ENCODE results near the gene DNAJC30. TPM values are rescaled to one million over a fixed set of nuclear protein-coding genes. Genes with fewer than 3 reads are reported as not detected.

DNAJC30 gene
- total RNA-seq, 1 donor: 2.9 TPM

DNA sequence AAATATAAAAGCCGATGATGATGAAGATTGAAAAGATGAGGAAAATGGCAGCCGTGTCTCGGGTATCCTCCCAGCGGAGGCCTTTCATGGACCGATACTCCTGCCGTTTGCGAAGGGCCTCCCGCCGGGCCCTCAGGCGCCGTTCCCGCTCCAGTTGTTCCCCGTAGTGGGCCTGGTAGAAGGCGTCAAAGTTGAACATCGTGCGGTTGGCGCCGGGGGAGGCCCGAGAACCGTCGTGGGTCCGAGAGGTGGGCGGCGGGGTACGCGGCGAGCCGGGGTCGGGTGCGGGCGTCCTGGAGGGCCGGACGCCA lies 553 bp downstream of the DNAJC30 start:
- Histone ChIP-seq H3K27me3 (ENCODE audit: insufficient read depth, low read length) (no peaks in the 10 kb centered on the region), H4K20me1 (ENCODE audit: insufficient read depth, low read length) (peaks cover 25% of the 10 kb centered on the region), H3K4me2 (ENCODE audit: insufficient read depth, low read length) (peak overlapping the region; percentile 81), H3K27ac (ENCODE audit: low read depth, low read length) (peak overlapping the region; percentile 93), H3K9me3 (ENCODE audit: low read depth, low read length) (no peaks in the 10 kb centered on the region), H3K4me1 (ENCODE audit: insufficient read depth, low read length) (peaks cover 26% of the 10 kb centered on the region), H3K79me2 (ENCODE audit: insufficient read depth, low read length) (peaks cover 80% of the 10 kb centered on the region), H2AFZ (ENCODE audit: low read length) (peak overlapping the region; percentile 95), H3K4me3 (ENCODE audit: insufficient read depth, low read length) (peak overlapping the region; percentile 96), H3K36me3 (ENCODE audit: insufficient read depth, low read length) (peaks cover 23% of the 10 kb centered on the region)
- DNase-seq (ENCODE audit: insufficient read length, low spot score, missing footprints): no peak
- no peak for TF ChIP-seq CTCF (IDR thresholded peaks at IDR 0.05; ENCODE audit: extremely low read depth, low read depth, low read length)

GRCh38 chr7:73681031-73681430 lies 2.2 kb downstream of the DNAJC30 start:
- Histone ChIP-seq H3K36me3 (ENCODE audit: insufficient read depth, low read length) (peaks cover 12% of the 10 kb centered on the region), H3K9me3 (ENCODE audit: low read depth, low read length) (no peaks in the 10 kb centered on the region), H3K4me3 (ENCODE audit: insufficient read depth, low read length) (peak overlapping the region; percentile 96), H3K27ac (ENCODE audit: low read depth, low read length) (no peak overlapping the region), H4K20me1 (ENCODE audit: insufficient read depth, low read length) (peaks cover 25% of the 10 kb centered on the region), H3K4me1 (ENCODE audit: insufficient read depth, low read length) (peaks cover 26% of the 10 kb centered on the region), H3K79me2 (ENCODE audit: insufficient read depth, low read length) (peaks cover 69% of the 10 kb centered on the region), H2AFZ (ENCODE audit: low read length) (no peak overlapping the region), H3K4me2 (ENCODE audit: insufficient read depth, low read length) (peak overlapping the region; percentile 81), H3K27me3 (ENCODE audit: insufficient read depth, low read length) (no peaks in the 10 kb centered on the region)
- TF ChIP-seq CTCF (IDR thresholded peaks at IDR 0.05; ENCODE audit: extremely low read depth, low read depth, low read length): no peak
- DNase-seq (ENCODE audit: insufficient read length, low spot score, missing footprints): peak; percentile 90

- H4K20me1 ChIP-seq (ENCODE audit: insufficient read depth, low read length): peaks cover 25% of the 10 kb centered on the region
- DNase-seq (ENCODE audit: insufficient read length, low spot score, missing footprints): no peak
- H3K9me3 ChIP-seq (ENCODE audit: low read depth, low read length): no peaks in the 10 kb centered on the region
- H3K4me2 ChIP-seq (ENCODE audit: insufficient read depth, low read length): no peak overlapping the region
- H3K36me3 ChIP-seq (ENCODE audit: insufficient read depth, low read length): peaks cover 12% of the 10 kb centered on the region
- H3K79me2 ChIP-seq (ENCODE audit: insufficient read depth, low read length): peaks cover 66% of the 10 kb centered on the region
- H3K4me3 ChIP-seq (ENCODE audit: insufficient read depth, low read length): peak overlapping the region; percentile 96
- H3K4me1 ChIP-seq (ENCODE audit: insufficient read depth, low read length): peaks cover 26% of the 10 kb centered on the region
- no peak overlapping the region for H3K27ac ChIP-seq (ENCODE audit: low read depth, low read length)
- TF ChIP-seq CTCF (IDR thresholded peaks at IDR 0.05; ENCODE audit: extremely low read depth, low read depth, low read length): no peak
- no peaks in the 10 kb centered on the region for H3K27me3 ChIP-seq (ENCODE audit: insufficient read depth, low read length)
- H2AFZ ChIP-seq (ENCODE audit: low read length): no peak overlapping the region
These were observed 2.8 kb downstream of the DNAJC30 start for GRCh38 chr7:73680501-73680900.

- no peak for TF ChIP-seq CTCF (IDR thresholded peaks at IDR 0.05; ENCODE audit: extremely low read depth, low read depth, low read length)
- DNase-seq (ENCODE audit: insufficient read length, low spot score, missing footprints): peak; percentile 26
- Histone ChIP-seq H4K20me1 (ENCODE audit: insufficient read depth, low read length) (peaks cover 25% of the 10 kb centered on the region), H3K4me1 (ENCODE audit: insufficient read depth, low read length) (peaks cover 26% of the 10 kb centered on the region), H3K27me3 (ENCODE audit: insufficient read depth, low read length) (no peaks in the 10 kb centered on the region), H3K36me3 (ENCODE audit: insufficient read depth, low read length) (peaks cover 12% of the 10 kb centered on the region), H2AFZ (ENCODE audit: low read length) (no peak overlapping the region), H3K27ac (ENCODE audit: low read depth, low read length) (no peak overlapping the region), H3K4me2 (ENCODE audit: insufficient read depth, low read length) (no peak overlapping the region), H3K79me2 (ENCODE audit: insufficient read depth, low read length) (peaks cover 59% of the 10 kb centered on the region), H3K4me3 (ENCODE audit: insufficient read depth, low read length) (no peak overlapping the region), H3K9me3 (ENCODE audit: low read depth, low read length) (no peaks in the 10 kb centered on the region)
These were observed 3.5 kb downstream of the DNAJC30 start for GRCh38 chr7:73679709-73680108.
